ENCODE data around the gene ARF3. TPM values are rescaled to one million over a fixed set of nuclear protein-coding genes. Genes with fewer than 3 reads are reported as not detected.

The ARF3 gene
- polyA plus RNA-seq, 1 donor (not counting 4 experiments of a cell fraction or from before 2014, with no cell fraction given), result 236 TPM

GRCh38 chr12:48978741-48979601 is 21.7 kb upstream of the ARF3 start:
- no peak for DNase-seq (ENCODE audit: low read depth, low spot score)
- Histone ChIP-seq H3K27me3 (ENCODE audit: control insufficient read depth, extremely low read depth, insufficient read depth, low read length) (peaks cover 77% of the 10 kb centered on the region), H3K9me1 (ENCODE audit: control insufficient read depth, extremely low read depth, insufficient read depth, low read length) (no peaks in the 10 kb centered on the region), H3K79me2 (ENCODE audit: control insufficient read depth, insufficient read depth, low read length) (no peaks in the 10 kb centered on the region), H3K4me3 (ENCODE audit: control insufficient read depth in 2 of 3, extremely low read depth in 1 of 3, insufficient read depth in 2 of 3, low read depth in 1 of 3, low read length in 3 of 3) (peak overlapping the region in 1 of 3 experiments; percentile 57), H3K4me1 (ENCODE audit: control insufficient read depth, extremely low read depth, insufficient read depth, low read length) (peaks cover 18% of the 10 kb centered on the region), H3K36me3 (ENCODE audit: control insufficient read depth in 2 of 2, extremely low read depth in 1 of 2, insufficient read depth in 2 of 2, low read length in 2 of 2) (no peaks in the 10 kb centered on the region), H3K4me2 (ENCODE audit: control insufficient read depth, extremely low read depth, insufficient read depth, low read depth, low read length) (peak overlapping the region; percentile 78), H4K20me1 (ENCODE audit: control insufficient read depth, extremely low read depth, insufficient read depth, low read length) (no peaks in the 10 kb centered on the region), H3K9me3 (ENCODE audit: control insufficient read depth, low read depth, low read length) (no peaks in the 10 kb centered on the region), H3K9ac (ENCODE audit: control insufficient read depth, extremely low read depth, insufficient read depth, low read length) (no peak overlapping the region), H2AFZ (ENCODE audit: control insufficient read depth, low read length) (no peak overlapping the region), H3K27ac (ENCODE audit: control insufficient read depth, insufficient read depth, low read length) (no peak overlapping the region)
- dilution Hi-C loops (cut with MboI; ENCODE audit: extremely low pct_ligation_motif_present, low sequenced_read_pairs), result no loop called here
- no peak for FAIRE-seq
- TF ChIP-seq CTCF (optimal IDR thresholded peaks at IDR 0.05 in 1 of 3, IDR thresholded peaks at IDR 0.05 in 1 of 3, conservative IDR thresholded peaks at IDR 0.05 in 1 of 3; ENCODE audit: extremely low read depth in 1 of 3, insufficient read depth in 2 of 3, low read length in 3 of 3) (no peak), EZH2 (IDR thresholded peaks at IDR 0.05; ENCODE audit: low read length) (peak; percentile 95)

- H3K4me3 ChIP-seq (ENCODE audit: control insufficient read depth in 2 of 3, extremely low read depth in 1 of 3, insufficient read depth in 2 of 3, low read depth in 1 of 3, low read length in 3 of 3), result no peak within 1 kb of the TSS
- peak within 1 kb of the TSS; percentile 78 for H3K4me2 ChIP-seq (ENCODE audit: control insufficient read depth, extremely low read depth, insufficient read depth, low read depth, low read length)
- H3K9ac ChIP-seq (ENCODE audit: control insufficient read depth, extremely low read depth, insufficient read depth, low read length), result no peak within 1 kb of the TSS
Measured at GRCh38 chr12:48978291-48978740, 21.0 kb upstream of the ARF3 start, which contains the start of gene WNT1. WNT1 (plus strand) TSS chr12:48978322; CDS start chr12:48978651, 329 bp downstream.

More at GRCh38 chr12:48978291-48978740, 21.0 kb upstream of the ARF3 start, which contains the start of gene WNT1:
- Histone ChIP-seq H3K27ac (ENCODE audit: control insufficient read depth, insufficient read depth, low read length) (no peak within 1 kb of the TSS), H3K9me1 (ENCODE audit: control insufficient read depth, extremely low read depth, insufficient read depth, low read length) (no peaks in the 10 kb centered on the region), H3K27me3 (ENCODE audit: control insufficient read depth, extremely low read depth, insufficient read depth, low read length) (peaks cover 77% of the 10 kb centered on the region), H3K4me1 (ENCODE audit: control insufficient read depth, extremely low read depth, insufficient read depth, low read length) (peaks cover 18% of the 10 kb centered on the region), H2AFZ (ENCODE audit: control insufficient read depth, low read length) (no peak within 1 kb of the TSS), H3K36me3 (ENCODE audit: control insufficient read depth in 2 of 2, extremely low read depth in 1 of 2, insufficient read depth in 2 of 2, low read length in 2 of 2) (no peaks in the 10 kb centered on the region), H4K20me1 (ENCODE audit: control insufficient read depth, extremely low read depth, insufficient read depth, low read length) (no peaks in the 10 kb centered on the region), H3K9me3 (ENCODE audit: control insufficient read depth, low read depth, low read length) (no peaks in the 10 kb centered on the region), H3K79me2 (ENCODE audit: control insufficient read depth, insufficient read depth, low read length) (no peaks in the 10 kb centered on the region)
- TF ChIP-seq EZH2 (IDR thresholded peaks at IDR 0.05; ENCODE audit: low read length) (peak; percentile 99), CTCF (optimal IDR thresholded peaks at IDR 0.05 in 1 of 3, IDR thresholded peaks at IDR 0.05 in 1 of 3, conservative IDR thresholded peaks at IDR 0.05 in 1 of 3; ENCODE audit: extremely low read depth in 1 of 3, insufficient read depth in 2 of 3, low read length in 3 of 3) (no peak)
- dilution Hi-C loops (cut with MboI; ENCODE audit: extremely low pct_ligation_motif_present, low sequenced_read_pairs), result no loop called here
- DNase-seq (ENCODE audit: low read depth, low spot score) (no peak), FAIRE-seq (no peak)
